GM21423 (cell line): ENCODE data around the gene PRPH.
"Not testable (repeated sequence)": the region's sequence is repeated elsewhere in the genome, so short reads cannot be mapped to it uniquely, and the experiment has no call there.

ENCODE experiments used
- ATAC-seq: cut with Tn5 transposase; IDR thresholded peaks from one replicate; pipeline ENCODE4 v1.9.1; 2021; ENCODE audit warnings: mild to moderate bottlenecking, moderate library complexity; ENCODE audit not compliant: unreplicated experiment

The PRPH gene

DNA sequence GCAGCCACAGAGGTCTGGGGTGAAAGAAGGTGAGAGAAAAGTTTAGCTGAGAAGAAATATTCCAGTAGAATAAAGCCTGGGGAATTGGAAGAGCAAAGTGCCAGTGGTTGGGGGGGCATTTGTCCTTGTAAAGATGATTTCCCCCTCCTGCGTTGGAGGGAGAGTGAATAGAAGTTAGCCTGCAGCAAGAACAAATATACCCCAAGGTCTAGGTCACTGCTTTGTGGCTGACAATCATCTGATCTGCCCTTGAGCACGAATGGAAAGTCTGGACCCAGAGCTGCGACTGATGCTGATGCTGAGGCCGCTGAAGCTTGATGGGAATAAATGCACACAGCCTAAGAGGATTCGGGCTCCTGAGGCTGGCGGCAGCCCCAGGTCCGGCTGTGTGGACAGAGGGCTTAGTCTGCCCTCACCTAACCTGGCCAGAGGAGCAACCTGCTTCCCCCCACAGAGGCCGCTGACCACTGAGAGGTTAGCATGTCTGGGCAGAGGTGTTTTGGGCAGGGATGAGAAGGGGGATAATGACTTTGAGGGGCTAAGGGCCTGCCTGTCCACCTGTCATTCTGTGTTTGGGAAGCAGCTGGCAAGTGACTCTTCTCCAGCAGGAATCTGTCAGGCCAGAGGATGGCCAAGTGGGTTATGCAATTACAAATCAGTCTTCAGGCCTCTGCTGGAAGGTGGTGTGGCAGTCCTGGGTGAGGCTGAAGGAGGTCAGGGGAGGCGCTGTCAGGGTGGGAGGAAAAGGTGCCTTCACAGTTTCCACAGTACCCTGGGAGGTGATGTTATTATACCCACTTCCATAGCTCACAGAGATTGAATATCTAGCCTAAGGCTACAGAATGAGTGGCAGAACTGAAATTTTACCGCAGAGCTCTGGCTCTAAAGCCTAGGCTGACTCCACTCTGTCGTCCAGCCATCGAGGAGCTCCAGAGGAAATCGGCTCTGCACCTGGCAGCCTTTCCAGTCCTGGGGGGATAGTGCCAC is 18.4 kb upstream of the PRPH start:
- ATAC-seq: no peak

DNA sequence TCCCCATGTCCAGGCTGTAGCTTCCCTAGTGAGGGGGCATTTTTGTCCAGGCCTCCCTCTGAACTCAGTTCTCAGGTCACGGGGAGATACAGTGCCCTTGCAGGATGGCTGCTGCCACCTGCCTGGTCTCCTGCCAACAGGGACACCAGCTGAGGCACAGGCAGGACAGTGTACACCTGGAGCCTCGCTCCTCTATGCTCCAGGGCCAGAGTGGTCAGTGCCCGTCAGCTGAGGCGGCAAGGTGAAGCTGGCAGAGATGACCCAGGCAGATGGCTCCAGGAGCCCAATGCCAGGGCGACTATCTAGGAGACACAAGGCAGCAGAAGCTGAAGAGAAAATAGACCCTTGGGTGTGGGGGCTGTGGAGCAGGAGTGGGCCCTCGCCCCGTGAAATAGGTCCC is 17.5 kb upstream of the PRPH start:
- ATAC-seq: no peak

DNA sequence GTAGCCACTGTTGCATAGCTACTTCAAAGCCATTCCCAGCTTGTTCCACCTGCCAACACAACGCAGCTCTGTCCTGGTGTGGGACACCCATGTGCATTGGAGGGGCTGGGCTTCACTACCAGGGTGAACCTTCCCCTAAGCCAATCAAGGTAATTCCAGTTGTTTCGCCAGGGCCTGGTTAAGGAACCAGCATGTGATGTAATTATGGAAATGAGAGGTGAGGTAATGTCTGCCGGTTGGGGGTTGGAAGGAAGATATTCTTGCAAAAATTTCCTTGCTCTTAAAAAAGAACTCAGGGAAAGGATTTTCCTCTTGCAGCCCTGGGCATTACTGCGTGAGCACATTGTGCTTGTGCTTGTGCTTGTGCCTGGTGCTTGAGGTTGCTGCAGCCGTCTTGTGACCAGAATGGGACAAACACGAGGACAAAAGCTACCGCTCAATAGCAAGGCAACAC is 15.2 kb upstream of the PRPH start:
- no peak for ATAC-seq

DNA sequence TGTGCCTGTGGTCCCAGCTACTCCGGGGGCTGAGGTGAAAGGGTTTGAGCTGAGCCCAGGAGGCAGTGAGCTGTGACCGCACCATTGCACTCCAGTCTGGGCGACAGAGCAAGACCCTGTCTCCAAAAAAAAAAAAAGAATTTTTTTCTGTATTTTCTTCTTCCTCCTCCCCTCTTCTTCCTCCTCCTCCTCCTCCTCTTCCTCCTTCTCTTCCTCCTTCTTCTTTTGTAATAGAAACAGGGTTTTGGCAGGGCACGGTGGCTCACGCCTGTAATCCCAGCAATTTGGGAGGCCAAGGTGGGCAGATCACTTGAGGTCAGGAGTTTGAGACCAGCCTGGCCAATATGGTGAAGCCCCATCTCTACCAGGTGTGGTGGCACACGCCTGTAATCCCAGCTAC is 14.4 kb upstream of the PRPH start:
- not testable (repeated sequence) for ATAC-seq

DNA sequence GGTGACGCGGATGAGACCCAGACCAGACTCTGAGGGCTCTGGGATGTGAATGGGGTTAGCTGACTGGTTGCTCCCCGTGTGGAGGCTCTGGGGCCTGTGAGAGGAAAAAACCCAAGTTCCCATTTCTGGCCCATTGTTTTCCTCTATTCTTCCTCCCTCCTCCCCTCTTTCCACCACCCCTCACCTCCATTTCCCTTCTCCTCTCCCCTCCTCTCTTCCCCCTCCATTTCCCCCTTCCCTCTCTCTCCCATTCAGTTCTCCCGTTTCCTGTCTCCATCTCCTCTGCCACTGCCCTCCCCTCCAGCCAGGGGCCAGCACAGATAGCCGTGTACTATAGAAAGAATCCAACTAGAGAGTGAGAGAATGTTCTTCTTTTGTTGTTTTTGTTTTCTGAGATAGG is 12.6 kb upstream of the PRPH start:
- ATAC-seq: no peak

DNA sequence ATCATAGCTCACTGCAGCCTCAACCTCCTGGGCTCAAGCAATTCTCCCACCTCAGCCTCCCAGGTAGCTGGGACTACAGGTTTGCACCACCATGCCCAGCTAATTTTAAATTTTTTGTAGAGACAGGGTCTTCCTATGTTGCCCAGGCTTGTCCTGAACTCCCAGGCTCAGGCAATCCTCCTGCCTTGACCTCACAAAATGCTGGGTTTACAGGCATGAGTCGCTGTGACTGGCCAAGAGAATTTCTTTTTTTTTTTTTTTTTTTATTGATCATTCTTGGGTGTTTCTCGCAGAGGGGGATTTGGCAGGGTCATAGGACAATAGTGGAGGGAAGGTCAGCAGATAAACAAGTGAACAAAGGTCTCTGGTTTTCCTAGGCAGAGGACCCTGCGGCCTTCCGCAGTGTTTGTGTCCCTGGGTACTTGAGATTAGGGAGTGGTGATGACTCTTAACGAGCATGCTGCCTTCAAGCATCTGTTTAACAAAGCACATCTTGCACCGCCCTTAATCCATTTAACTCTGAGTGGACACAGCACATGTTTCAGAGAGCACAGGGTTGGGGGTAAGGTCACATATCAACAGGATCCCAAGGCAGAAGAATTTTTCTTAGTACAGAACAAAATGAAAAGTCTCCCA is 12.1 kb upstream of the PRPH start:
- ATAC-seq: not testable (repeated sequence)

DNA sequence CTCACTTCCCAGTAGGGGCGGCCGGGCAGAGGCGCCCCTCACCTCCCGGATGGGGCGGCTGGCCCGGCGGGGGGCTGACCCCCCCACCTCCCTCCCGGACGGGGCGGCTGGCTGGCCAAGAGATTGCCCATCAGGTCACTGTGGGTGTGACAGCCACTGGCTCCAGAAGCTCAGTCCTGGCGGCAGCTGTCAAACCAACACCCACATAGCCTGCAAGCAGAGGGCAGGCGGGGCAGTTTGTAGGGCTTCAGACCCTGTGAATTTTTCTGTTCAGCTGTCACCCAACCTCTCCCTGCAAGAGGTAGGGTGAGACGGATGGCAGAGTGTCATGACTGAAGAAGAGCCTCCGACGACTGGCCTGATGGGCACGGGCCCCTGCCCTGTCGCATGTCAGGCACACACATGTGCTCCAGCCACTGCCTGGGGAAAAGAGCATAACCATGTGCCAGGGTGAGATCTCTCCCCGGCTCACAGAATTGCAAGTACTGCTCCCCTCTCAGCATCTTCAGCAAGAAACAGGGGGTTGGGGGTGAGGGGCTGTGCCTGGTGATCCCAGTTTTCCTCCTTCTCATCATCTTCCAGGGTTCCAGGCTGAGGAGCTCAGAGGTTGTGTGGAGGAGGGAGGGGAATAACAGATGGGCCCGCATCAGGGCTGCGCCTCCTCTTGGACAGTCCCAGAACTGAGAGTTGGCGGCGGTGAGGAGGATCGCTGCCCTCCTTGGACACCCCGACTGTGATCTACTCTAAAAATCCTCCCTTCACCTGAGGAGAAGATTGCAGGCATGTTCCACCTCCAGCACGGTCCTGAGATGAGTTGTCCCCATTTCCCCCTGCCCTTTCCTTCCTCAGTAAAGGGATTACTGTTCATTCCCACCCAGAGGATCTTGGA is 11.2 kb upstream of the PRPH start:
- ATAC-seq: no peak

DNA sequence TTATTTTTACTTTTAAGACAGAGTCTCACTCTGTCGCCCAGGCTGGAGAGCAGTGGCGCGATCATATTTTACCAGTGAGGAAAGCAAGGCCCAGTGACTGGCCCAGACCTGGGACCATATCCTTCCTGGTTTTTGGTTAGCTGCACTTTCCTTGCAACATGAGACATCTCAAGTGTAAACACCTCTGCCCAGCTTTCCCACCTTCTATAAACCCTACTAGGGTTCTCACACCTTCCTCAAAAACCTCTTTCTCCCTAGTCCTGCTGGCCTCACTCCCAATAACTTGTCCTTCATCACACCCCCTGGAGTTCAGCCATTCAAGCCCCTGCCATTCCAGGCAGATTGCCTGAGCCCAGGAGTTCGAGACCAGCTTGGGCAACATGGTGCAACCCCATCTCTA is 10.3 kb upstream of the PRPH start:
- no peak for ATAC-seq

DNA sequence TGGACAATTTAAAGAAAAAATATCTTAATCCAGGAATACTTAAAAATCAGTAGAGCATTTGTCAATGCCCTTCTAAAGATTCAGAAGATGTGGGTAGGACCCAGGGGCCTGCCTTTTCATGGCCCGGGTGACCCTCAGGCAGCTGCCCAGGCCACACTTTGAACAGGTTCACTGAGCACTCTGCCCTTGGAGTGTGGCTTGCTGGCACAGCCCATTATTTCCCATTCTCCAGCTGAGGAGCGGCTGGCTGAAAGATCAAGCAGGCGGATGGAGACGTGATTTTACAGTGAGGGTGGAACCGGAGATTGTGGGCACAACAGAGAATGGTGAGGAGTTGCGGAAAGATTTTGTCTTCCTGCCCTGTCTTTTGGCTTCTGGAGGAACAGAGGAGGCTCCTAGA is 7.1 kb upstream of the PRPH start:
- ATAC-seq: no peak

DNA sequence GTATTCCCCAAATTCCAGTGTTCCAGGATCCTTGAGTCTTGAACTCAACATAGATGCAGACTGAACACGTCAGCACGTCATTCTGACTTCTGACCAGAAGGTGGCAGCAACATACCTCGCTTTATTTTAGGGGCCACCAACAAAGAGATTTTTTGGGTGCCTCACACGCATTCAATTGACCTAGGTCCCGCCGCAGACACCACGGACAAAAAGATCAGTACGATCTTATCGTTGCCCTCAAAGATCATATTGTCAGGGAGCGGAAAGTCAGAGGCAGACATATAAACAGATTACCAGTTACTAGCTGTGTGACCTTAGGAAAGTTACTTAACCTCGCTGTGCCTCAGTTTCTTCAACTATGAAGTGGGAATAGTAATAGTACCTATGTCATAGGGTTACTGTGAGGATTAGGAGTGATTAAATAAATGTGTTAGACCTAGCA is 6.5 kb upstream of the PRPH start:
- ATAC-seq: no peak

DNA sequence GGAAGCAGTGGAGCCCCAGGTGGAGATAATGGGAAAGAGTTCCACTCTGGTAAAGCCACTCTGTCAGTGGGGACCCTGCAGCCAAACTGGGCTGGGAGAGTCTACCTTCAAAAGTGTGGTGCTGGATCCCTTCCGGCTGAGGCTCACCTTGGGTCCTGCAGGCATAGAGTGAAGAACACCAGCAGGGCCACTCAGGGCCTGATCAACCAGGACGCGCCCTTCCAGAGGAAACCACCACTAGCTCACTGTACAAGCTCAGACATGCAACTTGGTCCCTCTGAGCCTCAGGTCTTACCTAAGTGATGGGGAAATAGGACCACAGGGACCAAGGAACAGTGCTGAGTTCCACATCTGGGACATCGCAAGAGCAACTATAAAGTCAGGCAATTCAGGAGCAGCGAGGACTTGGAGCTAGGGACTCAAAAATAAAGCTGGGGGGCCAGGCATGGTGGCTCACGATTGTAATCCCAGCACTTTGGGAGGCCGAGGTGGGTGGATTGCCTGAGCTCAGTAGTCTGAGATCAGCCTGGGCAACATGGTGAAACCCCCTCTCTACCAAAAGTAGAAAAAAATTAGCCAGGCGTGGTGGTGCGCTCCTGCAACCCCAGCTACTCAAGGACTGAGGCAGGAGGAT is 5.9 kb upstream of the PRPH start:
- no peak for ATAC-seq

DNA sequence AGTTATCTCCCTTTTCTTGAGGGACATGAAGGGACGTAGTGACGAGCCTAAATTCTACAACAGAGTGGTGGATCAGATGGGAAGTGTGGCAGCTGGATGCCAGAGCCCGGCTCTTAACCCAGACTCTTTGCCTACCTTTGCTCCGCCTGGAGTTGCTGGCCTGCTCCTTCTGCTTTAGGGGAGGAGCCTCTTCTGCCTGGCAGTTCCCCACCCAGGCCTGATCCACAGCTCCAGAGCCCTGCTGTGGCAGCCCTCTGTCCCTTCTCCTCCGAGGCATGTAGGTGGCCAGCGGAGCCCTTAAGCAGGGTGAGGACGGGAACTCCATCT is 2.3 kb upstream of the PRPH start:
- no peak for ATAC-seq

DNA sequence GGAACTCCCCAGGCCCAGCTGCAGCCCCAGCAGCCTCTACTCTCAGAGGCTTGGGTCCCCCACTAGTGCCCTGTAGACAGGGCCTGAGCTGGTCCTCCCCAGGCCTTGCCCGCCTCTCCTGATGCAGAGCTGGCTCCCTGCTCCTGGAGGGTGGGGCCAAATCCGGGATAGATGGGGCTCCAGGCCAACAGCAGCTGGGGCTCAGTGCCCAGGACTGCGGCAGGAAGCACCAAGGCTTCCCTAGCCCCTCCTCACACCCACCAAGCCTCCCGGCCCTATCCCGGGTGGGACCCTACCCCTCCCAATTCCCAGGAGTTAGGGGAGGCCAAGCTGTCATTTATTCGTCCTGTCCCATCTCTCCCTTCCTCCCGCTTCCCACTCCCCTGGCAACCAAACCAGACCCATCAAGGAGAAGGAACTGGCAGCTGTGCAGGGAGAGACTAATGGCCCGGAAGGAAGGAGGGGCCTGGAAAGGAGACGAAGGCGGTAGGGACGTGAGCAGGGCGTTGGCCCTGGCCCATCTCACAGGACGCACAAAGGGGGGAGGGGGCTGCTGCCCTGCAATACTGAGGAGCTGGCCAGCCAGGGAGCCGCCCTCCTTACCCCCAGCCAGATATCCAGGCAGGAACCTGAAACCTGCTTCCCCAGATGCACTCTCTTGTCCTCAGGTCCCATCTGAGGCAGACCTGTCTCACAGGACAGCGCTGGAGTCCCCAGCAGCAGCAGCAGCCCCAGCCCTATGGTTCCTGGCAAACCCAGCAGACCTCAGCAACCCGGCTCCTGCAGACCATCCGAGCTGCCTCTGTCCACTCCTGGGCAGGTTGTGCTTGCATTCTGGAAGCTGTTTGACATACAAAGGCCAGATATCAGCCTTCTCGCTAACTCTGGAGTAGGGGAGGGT is 1.6 kb upstream of the PRPH start:
- ATAC-seq: no peak

DNA sequence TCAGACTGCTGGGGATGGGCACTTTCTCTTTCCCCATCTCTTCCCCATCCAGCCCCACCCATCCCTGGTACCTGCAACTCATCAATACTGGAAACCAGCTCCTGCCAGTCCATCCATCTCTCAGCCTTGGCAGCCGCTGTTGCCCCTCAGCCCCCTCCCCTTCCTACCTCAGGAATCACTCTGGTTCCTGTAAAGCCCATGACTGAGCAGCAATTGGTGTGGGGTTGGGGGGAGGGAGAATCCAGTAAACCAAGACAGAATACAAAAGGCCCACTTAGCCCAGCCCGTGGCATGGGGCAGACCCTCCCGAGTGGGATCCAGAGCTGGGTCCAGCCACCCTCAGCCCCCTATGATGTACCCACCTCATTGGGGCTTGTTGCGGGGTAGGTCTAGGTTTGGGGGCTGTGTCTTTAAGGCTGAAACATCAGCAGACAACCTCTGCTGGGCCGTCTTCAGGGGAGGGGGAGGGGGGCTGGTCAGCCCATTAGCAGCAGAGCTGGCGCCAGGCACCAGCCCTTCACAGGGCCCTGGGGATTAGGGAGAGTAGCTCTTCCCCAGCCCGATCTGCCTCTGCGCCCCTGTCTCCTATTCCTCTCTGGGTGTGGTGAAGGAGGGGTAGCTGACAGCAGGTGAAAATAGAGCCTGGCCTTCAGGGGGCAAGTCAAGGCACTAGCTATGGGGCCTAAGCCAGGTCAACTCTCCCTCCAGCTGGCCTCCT is 702 bp upstream of the PRPH start:
- no peak for ATAC-seq

DNA sequence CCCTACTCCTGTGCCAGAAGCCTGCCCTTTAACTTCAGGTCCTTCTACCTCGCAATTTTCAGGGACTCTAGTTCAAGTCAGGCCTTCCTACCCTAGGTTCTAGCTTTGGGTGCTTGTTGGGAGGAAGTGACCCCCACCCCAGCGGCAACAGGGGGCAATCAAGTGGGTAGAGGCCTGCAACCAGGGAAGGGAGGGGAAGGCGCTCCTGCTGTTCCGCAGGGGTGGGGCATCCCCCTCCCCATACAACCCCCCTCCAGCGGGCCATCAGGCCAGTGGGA is 204 bp upstream of the PRPH start:
- ATAC-seq: no peak

DNA sequence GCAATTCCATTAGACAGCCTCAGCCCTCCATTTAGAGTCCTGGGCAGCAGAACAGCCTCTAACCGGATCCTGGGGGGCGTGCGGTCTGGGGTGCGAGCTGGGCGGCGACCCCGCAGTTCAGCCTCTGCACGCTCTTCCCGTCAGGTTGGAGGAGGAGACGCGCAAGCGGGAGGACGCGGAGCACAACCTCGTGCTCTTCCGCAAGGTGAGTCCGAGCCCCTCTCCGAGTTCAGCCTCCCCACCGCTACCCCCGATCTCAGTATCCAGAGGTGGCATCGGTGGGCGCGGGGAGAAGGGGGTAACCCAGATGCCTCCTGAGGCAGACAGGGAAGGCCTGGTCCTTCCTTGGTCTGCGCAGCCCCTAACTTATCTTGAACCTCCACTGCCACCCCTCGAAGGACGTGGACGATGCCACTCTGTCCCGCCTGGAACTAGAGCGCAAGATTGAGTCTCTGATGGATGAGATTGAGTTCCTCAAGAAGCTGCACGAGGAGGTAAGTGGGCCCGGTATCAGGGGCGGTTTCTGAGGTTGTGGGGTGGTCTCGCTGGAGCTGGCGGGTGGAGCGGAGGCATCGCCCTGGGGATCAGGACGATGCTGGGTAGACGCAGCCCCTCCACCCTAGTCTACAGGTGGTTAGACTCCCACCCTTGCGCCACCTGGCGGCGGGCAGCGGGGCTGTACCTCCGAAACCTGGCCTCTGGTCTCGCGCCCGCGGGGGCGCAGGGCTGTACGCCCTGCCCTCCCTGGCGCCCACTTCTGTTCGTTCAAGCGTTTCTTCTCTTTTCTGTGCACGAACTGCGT is 1.3 kb downstream of the PRPH start:
- ATAC-seq: no peak

DNA sequence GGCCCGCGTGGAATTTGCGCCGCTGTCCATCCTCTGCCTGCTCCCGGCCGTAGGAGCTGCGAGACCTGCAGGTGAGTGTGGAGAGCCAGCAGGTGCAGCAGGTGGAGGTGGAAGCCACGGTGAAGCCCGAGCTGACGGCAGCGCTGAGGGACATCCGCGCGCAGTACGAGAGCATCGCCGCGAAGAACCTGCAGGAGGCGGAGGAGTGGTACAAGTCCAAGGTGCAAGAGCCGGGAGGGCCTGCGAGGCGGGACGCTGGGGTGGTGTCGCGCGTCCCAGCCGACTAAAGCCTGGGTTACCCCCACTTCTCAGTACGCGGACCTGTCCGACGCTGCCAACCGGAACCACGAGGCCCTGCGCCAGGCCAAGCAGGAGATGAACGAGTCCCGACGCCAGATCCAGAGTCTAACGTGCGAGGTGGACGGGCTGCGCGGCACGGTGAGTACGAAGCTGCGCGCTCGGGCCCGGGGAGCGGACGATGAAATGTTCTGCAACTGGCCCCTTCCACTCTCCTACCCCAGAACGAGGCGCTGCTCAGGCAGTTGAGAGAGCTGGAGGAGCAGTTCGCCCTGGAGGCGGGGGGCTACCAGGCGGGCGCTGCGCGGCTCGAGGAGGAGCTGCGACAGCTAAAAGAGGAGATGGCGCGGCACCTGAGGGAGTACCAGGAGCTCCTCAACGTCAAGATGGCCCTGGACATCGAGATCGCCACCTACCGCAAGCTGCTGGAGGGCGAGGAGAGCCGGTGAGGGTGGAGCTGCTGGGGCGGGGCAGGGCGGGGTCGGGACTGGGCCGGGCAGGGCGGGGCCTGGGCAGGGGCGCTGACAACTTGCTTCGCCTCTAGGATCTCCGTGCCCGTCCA is 2.1 kb downstream of the PRPH start:
- ATAC-seq: no peak

DNA sequence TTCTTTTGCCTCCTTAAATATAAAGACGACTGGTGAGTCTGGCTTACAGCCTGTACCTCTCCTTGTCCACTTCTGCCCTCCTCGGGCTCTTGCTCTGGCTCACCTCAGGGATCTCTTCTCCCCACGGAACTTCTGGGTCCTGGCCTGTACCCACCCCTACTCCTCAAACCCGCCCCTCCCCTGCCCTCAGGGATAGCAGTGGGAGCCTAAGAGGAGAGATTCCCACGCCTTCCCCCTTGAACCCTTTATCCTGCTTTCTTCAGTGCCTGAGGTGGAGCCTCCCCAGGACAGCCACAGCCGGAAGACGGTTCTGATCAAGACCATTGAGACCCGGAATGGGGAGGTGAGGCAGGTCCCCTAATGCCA is 2.7 kb downstream of the PRPH start:
- no peak for ATAC-seq
